Choroid plexus epithelial cell (primary cell): Measurements from ENCODE around the gene ABCG8.
A peak's percentile ranks its signal among the peaks of the same experiment; 100 is the strongest.

Source experiments
- DNase-seq: peaks from one replicate; pipeline ENCODE4 v3.0.0-alpha.2; 2010; ENCODE audit warnings: low read depth
- H3K4me3 ChIP-seq: 2 replicates; pipeline ENCODE4 v1.5.1; 2011; ENCODE audit warnings: low read depth, mild to moderate bottlenecking, control low read depth, low read length, moderate library complexity
- TF ChIP-seq, protein P1 (sequence below): conservative IDR thresholded peaks from 2 replicates; pipeline ENCODE4 v1.5.1; 2011; ENCODE audit warnings: low read depth, mild to moderate bottlenecking, control low read depth, inconsistent platforms, low read length, moderate library complexity

Gene ABCG8

GRCh38 chr2:43880952-43881351 is 42.2 kb downstream of the ABCG8 start:
- TF ChIP-seq, protein P1, sequence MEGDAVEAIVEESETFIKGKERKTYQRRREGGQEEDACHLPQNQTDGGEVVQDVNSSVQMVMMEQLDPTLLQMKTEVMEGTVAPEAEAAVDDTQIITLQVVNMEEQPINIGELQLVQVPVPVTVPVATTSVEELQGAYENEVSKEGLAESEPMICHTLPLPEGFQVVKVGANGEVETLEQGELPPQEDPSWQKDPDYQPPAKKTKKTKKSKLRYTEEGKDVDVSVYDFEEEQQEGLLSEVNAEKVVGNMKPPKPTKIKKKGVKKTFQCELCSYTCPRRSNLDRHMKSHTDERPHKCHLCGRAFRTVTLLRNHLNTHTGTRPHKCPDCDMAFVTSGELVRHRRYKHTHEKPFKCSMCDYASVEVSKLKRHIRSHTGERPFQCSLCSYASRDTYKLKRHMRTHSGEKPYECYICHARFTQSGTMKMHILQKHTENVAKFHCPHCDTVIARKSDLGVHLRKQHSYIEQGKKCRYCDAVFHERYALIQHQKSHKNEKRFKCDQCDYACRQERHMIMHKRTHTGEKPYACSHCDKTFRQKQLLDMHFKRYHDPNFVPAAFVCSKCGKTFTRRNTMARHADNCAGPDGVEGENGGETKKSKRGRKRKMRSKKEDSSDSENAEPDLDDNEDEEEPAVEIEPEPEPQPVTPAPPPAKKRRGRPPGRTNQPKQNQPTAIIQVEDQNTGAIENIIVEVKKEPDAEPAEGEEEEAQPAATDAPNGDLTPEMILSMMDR, result no peak
- H3K4me3 ChIP-seq, result no peak overlapping the region
- DNase-seq, result no peak

DNA sequence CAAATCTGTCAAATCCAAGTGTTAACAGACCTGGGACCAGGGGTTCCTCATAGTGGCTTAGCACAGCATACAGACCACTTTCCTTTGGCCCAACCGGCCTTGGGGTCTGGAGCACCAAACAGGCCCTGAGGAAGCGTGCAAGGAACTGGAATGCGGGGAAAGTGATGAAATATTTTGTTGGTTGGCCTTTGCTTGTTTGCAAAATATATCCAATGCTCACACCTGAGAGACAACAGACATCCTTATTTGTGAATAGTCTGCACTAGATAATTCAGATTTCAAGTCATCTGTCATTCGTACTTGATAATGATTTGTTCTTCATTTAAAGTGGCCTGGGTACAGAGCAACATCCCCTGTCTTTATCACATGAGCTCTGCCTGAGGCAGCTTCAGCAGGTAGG is 43.5 kb downstream of the ABCG8 start:
- DNase-seq, result no peak
- no peak overlapping the region for H3K4me3 ChIP-seq
- TF ChIP-seq, protein P1, result no peak

GRCh38 chr2:43884689-43885088 is 45.9 kb downstream of the ABCG8 start:
- TF ChIP-seq, protein P1, result no peak
- H3K4me3 ChIP-seq, result no peak overlapping the region
- DNase-seq, result no peak

DNA sequence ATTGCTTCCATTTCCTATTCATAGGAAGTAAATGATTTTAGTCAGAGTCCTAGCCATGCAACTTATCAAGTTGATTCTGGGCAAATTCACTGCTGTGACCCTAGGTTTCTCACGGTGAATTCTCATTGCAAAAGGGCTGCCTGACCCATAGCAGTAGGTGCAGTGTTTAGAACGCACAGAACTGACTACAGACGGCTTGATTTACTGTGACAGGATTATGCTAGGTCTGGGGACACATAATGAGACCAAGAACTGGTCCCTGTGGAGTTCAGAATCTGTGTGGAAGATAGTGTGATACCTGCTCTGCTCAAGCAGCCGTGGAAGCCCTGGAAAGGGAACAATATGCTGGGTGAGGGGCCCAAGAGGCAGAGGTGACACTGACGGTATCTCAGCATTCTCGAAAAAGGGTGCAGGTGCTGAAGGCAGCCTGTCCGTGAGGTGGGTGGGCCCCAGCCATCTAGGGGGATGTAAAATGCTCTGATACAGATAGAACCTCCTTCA is 46.4 kb downstream of the ABCG8 start:
- TF ChIP-seq, protein P1, result no peak
- DNase-seq, result no peak
- no peak overlapping the region for H3K4me3 ChIP-seq

DNA sequence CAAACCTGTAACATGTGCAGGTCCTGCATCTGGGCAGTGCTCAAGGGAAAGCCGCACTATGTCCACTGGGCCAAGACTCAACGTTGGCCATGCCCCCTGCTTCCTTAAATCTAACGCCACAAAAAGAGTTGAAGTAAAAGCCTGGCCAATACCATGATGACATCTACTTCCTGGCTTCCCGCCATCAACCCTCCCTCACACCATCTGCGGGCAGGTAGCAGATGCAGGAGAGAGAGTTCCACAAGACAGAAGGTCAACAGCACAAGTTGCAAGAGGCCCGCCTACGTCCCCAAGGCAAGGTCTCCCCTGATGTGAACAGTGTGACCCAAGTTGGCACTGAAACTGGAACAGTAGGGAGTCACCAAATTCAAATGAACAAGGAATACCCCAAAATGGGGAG is 48.4 kb downstream of the ABCG8 start:
- DNase-seq, result no peak
- TF ChIP-seq, protein P1, result no peak

GRCh38 chr2:43889416-43889815 is 50.6 kb downstream of the ABCG8 start:
- no peak overlapping the region for H3K4me3 ChIP-seq
- TF ChIP-seq, protein P1, result no peak
- DNase-seq, result no peak

More for the DNA sequence above, 48.4 kb downstream of the ABCG8 start:
- H3K4me3 ChIP-seq, result no peak overlapping the region

- no peak overlapping the region for H3K4me3 ChIP-seq
- peak; percentile 79 for DNase-seq
- TF ChIP-seq, protein P1, result no peak
Observed at GRCh38 chr2:43890855-43891254, 52.1 kb downstream of the ABCG8 start.
